WTC11 (cell line): Measurements from ENCODE around the gene IRF2BP2.

Source experiments
- ERG ChIP-seq: fragments of 250-450 bp; sonication (Bioruptor Pico); IDR thresholded peaks from 2 replicates; pipeline ENCODE4 v1.8.0; 2021; ENCODE audit warnings: mild to moderate bottlenecking
- ETV6 ChIP-seq: sonication (generic); formaldehyde crosslinking; IDR thresholded peaks from 2 replicates; pipeline ENCODE4 v1.8.1; 2022; ENCODE audit warnings: mild to moderate bottlenecking, missing genetic modification reagents
- PRRX2 ChIP-seq: fragments of 250-450 bp; sonication (Bioruptor Pico); IDR thresholded peaks from 2 replicates; pipeline ENCODE4 v1.8.0; 2021; ENCODE audit warnings: mild to moderate bottlenecking
- SMAD3 ChIP-seq: sonication (generic); formaldehyde crosslinking; IDR thresholded peaks from 2 replicates; pipeline ENCODE4 v1.8.0; 2022; ENCODE audit warnings: missing genetic modification reagents, mild to moderate bottlenecking, borderline replicate concordance
- ZNF281 ChIP-seq: sonication (generic); formaldehyde crosslinking; IDR thresholded peaks from 2 replicates; pipeline ENCODE4 v1.8.0; 2023; ENCODE audit warnings: mild to moderate bottlenecking, missing genetic modification reagents

GRCh38 chr1:234624724-234625117 is 14.7 kb upstream of the IRF2BP2 start:
- no peak for TF ChIP-seq ETV6 (CRISPR knock-in tag)
- no peak for TF ChIP-seq ERG (CRISPR knock-in tag)
- no peak for TF ChIP-seq PRRX2 (CRISPR knock-in tag)
- TF ChIP-seq ZNF281 (CRISPR knock-in tag), result no peak
- TF ChIP-seq SMAD3 (CRISPR knock-in tag), result no peak
